ENCODE data around the gene SVIL.
"Not testable (repeated sequence)": the region's sequence is repeated elsewhere in the genome, so short reads cannot be mapped to it uniquely, and the experiment has no call there.

SVIL gene

GRCh38 chr10:29621161-29621560 lies 13.6 kb downstream of the SVIL start:
- no peak overlapping the region for H3K4me3 ChIP-seq (ENCODE audit: low read depth, low read length)
- no peak for TF ChIP-seq CTCF (IDR thresholded peaks at IDR 0.05; ENCODE audit: low read depth, low read length)

GRCh38 chr10:29620112-29620690 lies 14.6 kb downstream of the SVIL start:
- TF ChIP-seq CTCF (IDR thresholded peaks at IDR 0.05; ENCODE audit: low read depth, low read length): no peak

GRCh38 chr10:29619241-29619669 lies 15.5 kb downstream of the SVIL start:
- TF ChIP-seq CTCF (IDR thresholded peaks at IDR 0.05; ENCODE audit: low read depth, low read length): no peak

More at GRCh38 chr10:29620112-29620690, 14.6 kb downstream of the SVIL start:
- no peak overlapping the region for H3K4me3 ChIP-seq (ENCODE audit: low read depth, low read length)

GRCh38 chr10:29618341-29619171 lies 16.2 kb downstream of the SVIL start:
- TF ChIP-seq CTCF (IDR thresholded peaks at IDR 0.05; ENCODE audit: low read depth, low read length): no peak
- H3K4me3 ChIP-seq (ENCODE audit: low read depth, low read length): no peak overlapping the region

More at GRCh38 chr10:29619241-29619669, 15.5 kb downstream of the SVIL start:
- no peak overlapping the region for H3K4me3 ChIP-seq (ENCODE audit: low read depth, low read length)

- H3K4me3 ChIP-seq (ENCODE audit: low read depth, low read length): no peak overlapping the region
- no peak for TF ChIP-seq CTCF (IDR thresholded peaks at IDR 0.05; ENCODE audit: low read depth, low read length)
Observed at GRCh38 chr10:29617880-29618340, 16.9 kb downstream of the SVIL start.

GRCh38 chr10:29616542-29616941 lies 18.2 kb downstream of the SVIL start:
- TF ChIP-seq CTCF (IDR thresholded peaks at IDR 0.05; ENCODE audit: low read depth, low read length): no peak
- H3K4me3 ChIP-seq (ENCODE audit: low read depth, low read length): no peak overlapping the region

- H3K4me3 ChIP-seq (ENCODE audit: low read depth, low read length): no peak overlapping the region
- no peak for TF ChIP-seq CTCF (IDR thresholded peaks at IDR 0.05; ENCODE audit: low read depth, low read length)
Observed at GRCh38 chr10:29615195-29615594, 19.6 kb downstream of the SVIL start.

- H3K4me3 ChIP-seq (ENCODE audit: low read depth, low read length): not testable (repeated sequence)
Observed at GRCh38 chr10:29614289-29614688, 20.5 kb downstream of the SVIL start.

All from WI38 (cell line).